Endothelial cell (in vitro differentiated cells): ENCODE results near the gene NXPE3. TPM values are rescaled to one million over a fixed set of nuclear protein-coding genes. Genes with fewer than 3 reads are reported as not detected.

Experiments used
- DNase-seq: peaks from one replicate; pipeline ENCODE4 v3.0.0; 2021; ENCODE audit warnings: low spot score
- H3K27ac Mint-ChIP-seq: one replicate; pipeline ENCODE4 v1.8.0; 2021; ENCODE audit warnings: mixed read lengths, inconsistent platforms; ENCODE audit not compliant: unreplicated experiment
- H3K27me3 Mint-ChIP-seq: one replicate; pipeline ENCODE4 v1.8.0; 2021; ENCODE audit warnings: mild to moderate bottlenecking, moderate library complexity, mixed read lengths, inconsistent platforms; ENCODE audit not compliant: unreplicated experiment
- H3K36me3 Mint-ChIP-seq: one replicate; pipeline ENCODE4 v1.8.0; 2021; ENCODE audit warnings: mild to moderate bottlenecking, low read depth, mixed read lengths, inconsistent platforms; ENCODE audit not compliant: unreplicated experiment
- H3K4me1 Mint-ChIP-seq: one replicate; pipeline ENCODE4 v1.8.0; 2021; ENCODE audit warnings: mild to moderate bottlenecking, mixed read lengths, inconsistent platforms; ENCODE audit not compliant: unreplicated experiment
- H3K4me3 Mint-ChIP-seq: one replicate; pipeline ENCODE4 v1.8.0; 2021; ENCODE audit warnings: mild to moderate bottlenecking, mixed read lengths, inconsistent platforms; ENCODE audit not compliant: unreplicated experiment
- H3K9me3 Mint-ChIP-seq: one replicate; pipeline ENCODE4 v1.8.0; 2021; ENCODE audit warnings: mixed read lengths, inconsistent platforms; ENCODE audit not compliant: unreplicated experiment
- total RNA-seq: library from RNA; stranded (reverse); fragmentation: NEBNext Ultra II Directional; extraction: Animal tissue kit (Norgen Biotek cat#: 25700); gene quantifications from one replicate; pipeline ENCODE4 v1.2.1, GENCODE V29; 2021; ENCODE audit not compliant: unreplicated experiment
- TF ChIP-seq, protein P1 (sequence below): fragments of 200-600 bp; sonication (generic); IDR thresholded peaks from one replicate; pipeline ENCODE4 v1.5.0; 2021; ENCODE audit warnings: antibody characterized with exemption; ENCODE audit not compliant: unreplicated experiment

The NXPE3 gene
- total RNA-seq, 1 donor from 2014 or later = 20.3 TPM

DNA sequence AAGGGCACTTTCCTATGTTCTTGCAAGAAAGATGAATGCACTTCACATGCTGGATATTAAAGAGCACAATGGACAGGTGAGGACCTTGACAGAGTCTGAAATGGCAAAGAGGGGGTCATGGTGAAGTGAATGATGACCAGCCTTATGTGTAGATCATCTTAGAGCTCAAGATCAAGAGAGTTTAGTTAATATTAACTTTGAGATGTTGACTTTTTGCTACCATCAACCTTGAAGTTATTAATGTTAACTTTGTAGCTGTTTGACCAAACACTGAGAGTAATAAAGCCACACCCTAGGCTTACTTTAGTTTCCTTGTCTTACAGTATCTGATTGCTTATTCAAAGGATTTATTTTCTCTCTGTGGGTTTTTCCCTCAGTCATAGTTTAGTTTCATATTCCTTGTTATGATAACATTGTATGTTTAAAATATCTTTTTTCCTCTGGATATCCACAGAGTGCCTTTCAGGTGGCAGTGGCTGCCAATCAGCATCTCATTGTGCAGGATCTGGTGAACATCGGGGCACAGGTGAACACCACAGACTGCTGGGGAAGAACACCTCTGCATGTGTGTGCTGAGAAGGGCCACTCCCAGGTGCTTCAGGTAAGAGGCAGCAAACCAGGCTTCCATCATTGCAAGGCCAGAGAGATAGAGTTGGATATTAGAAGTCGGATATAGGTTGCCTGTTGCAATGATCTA, 75.7 kb downstream of the NXPE3 start:
- DNase-seq = no peak
- Mint-ChIP-seq H3K9me3 (no peaks in the 10 kb centered on the region), H3K4me1 (peaks cover 23% of the 10 kb centered on the region), H3K27me3 (peaks cover 9% of the 10 kb centered on the region), H3K27ac (peak overlapping the region; percentile 27), H3K4me3 (no peak overlapping the region), H3K36me3 (peaks cover 53% of the 10 kb centered on the region)
- TF ChIP-seq, protein P1, sequence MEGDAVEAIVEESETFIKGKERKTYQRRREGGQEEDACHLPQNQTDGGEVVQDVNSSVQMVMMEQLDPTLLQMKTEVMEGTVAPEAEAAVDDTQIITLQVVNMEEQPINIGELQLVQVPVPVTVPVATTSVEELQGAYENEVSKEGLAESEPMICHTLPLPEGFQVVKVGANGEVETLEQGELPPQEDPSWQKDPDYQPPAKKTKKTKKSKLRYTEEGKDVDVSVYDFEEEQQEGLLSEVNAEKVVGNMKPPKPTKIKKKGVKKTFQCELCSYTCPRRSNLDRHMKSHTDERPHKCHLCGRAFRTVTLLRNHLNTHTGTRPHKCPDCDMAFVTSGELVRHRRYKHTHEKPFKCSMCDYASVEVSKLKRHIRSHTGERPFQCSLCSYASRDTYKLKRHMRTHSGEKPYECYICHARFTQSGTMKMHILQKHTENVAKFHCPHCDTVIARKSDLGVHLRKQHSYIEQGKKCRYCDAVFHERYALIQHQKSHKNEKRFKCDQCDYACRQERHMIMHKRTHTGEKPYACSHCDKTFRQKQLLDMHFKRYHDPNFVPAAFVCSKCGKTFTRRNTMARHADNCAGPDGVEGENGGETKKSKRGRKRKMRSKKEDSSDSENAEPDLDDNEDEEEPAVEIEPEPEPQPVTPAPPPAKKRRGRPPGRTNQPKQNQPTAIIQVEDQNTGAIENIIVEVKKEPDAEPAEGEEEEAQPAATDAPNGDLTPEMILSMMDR = no peak

DNA sequence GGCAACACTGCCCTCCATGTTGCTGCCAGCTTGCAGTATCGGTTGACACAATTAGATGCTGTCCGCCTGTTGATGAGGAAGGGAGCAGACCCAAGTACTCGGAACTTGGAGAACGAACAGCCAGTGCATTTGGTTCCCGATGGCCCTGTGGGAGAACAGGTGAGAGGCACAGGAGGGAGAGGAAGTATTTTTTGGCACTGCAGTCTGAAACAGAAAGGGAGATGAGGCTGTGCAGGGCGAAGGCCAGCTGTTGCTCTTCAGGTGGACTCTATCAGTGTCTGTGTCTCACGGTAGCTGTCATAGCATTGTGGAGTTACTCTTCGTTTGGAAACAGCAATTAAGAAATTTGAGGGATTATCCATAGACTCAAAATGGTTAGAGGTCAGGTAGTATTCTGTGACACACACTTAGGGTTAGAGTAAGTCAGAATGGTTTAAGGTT, 78.3 kb downstream of the NXPE3 start:
- H3K36me3 Mint-ChIP-seq = peaks cover 67% of the 10 kb centered on the region
- TF ChIP-seq, protein P1 = no peak
- peaks cover 5% of the 10 kb centered on the region for H3K4me1 Mint-ChIP-seq
- H3K27me3 Mint-ChIP-seq = no peaks in the 10 kb centered on the region
- peak overlapping the region; percentile 56 for H3K4me3 Mint-ChIP-seq
- DNase-seq = no peak
- H3K9me3 Mint-ChIP-seq = no peaks in the 10 kb centered on the region
- no peak overlapping the region for H3K27ac Mint-ChIP-seq

DNA sequence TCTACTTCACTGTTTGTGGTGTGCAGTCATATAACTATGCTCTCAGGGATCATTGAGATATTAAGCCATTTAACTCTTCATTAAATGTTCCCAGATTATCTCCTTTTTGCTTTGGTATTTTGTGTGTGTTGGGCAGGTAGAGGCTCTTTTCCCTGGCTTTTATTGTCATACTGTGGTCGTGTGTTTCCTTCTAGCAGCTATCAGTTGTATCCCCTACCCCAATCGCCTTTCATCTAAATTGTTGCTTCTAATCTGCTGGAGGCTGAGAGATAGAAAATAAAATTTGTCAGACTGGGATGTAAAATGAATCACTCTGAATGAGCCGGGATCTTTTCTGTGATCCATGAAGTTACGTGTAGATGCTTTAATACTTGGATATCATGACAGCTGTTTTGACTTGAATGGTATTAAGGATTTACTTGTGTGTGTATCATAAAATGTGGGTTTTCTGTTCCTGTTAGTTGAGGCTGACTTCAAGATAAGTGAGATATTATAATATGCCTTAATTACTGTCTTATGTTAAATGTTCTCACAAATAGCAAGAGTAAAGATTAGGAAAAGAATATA, 79.5 kb downstream of the NXPE3 start:
- Mint-ChIP-seq H3K4me3 (no peak overlapping the region), H3K4me1 (peaks cover under 1% of the 10 kb centered on the region), H3K9me3 (no peaks in the 10 kb centered on the region), H3K27ac (no peak overlapping the region), H3K27me3 (no peaks in the 10 kb centered on the region), H3K36me3 (peaks cover 59% of the 10 kb centered on the region)
- DNase-seq = no peak
- TF ChIP-seq, protein P1 = no peak

DNA sequence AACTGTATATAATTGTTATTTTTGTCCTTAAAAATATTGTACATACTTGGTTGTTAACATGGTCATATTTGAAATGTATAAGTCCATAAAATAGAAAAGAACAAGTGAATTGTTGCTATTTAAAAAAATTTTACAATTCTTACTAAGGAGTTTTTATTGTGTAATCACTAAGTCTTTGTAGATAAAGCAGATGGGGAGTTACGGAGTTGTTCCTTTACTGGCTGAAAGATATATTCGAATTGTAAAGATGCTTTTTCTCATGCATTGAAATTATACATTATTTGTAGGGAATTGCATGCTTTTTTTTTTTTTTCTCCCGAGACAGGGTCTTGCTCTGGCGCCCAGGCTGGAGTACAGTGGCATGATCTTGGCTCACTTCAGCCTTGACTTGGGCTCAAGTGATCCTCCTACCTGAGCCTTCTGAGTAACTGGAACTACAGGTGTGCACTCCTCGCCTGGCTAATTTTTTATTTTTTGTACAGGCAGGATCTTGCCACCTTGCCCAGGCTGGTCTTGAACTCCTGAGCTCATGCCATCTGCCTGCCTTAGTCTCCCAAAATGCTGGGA, 81.0 kb downstream of the NXPE3 start:
- Mint-ChIP-seq H3K4me3 (no peak overlapping the region), H3K27me3 (no peaks in the 10 kb centered on the region), H3K27ac (no peak overlapping the region), H3K4me1 (no peaks in the 10 kb centered on the region), H3K36me3 (peaks cover 49% of the 10 kb centered on the region), H3K9me3 (no peaks in the 10 kb centered on the region)
- TF ChIP-seq, protein P1 = no peak
- DNase-seq = no peak
